K562 (cell line): ENCODE data around the gene KRR1. TPM values are rescaled to one million over a fixed set of nuclear protein-coding genes. Genes with fewer than 3 reads are reported as not detected.
A peak's percentile ranks its signal among the peaks of the same experiment; 100 is the strongest.

Experiments
- ATAC-seq: fragments of 200-7000 bp; cut with Tn5 transposase; 3 replicates; pipeline ENCODE4 v1.9.1; 2020; ENCODE audit warnings: moderate library complexity
- BruUV-seq: library from RNA; stranded (reverse); fragments of 400-500 nt; replicated peaks from 2 replicates; lab custom pipeline; 2021; lab: Mats Ljungman, UMichigan
- CTCF ChIA-PET: fragments of 300-600 bp; formaldehyde crosslinking; extraction: SDS; loops from one replicate; lab custom pipeline; 2021; ENCODE audit warnings: low intra/inter-chr PET ratio; lab: Yijun Ruan, JAX
- POLR2A ChIA-PET: fragments of 300-600, 350-650 bp; sonication (Branson Sonifier 250); formaldehyde crosslinking; extraction: SDS; loops from one replicate; lab custom pipeline; 2021; ENCODE audit warnings: antibody characterized with exemption, inconsistent platforms; lab: Yijun Ruan, JAX
- DNase-seq, 4 experiments: peaks; one replicate each; pipeline versions ENCODE4 v3.0.0 to v3.0.0-alpha.2; 2011 to 2018; ENCODE audit warnings: low spot score in 3 of 4, mixed read lengths in 3 of 4; ENCODE audit errors: extremely low read depth in 1 of 4
- FAIRE-seq: peaks from 2 replicates; lab custom pipeline; 2011; peaks lifted over from hg19 to GRCh38; lab: Jason Lieb, UNC
- H2AFZ ChIP-seq: 2 replicates; pipeline ENCODE4 v1.6.0; 2011; ENCODE audit warnings: low read depth, low read length, control low read depth, inconsistent platforms
- H3K27ac ChIP-seq: fragments of 200-600 bp; 3 replicates; pipeline ENCODE4 v1.8.0; 2011; ENCODE audit warnings: low read depth, mild to moderate bottlenecking, control low read depth, inconsistent platforms, low read length, moderate library complexity, mixed read lengths; ENCODE audit errors: extremely low read depth
- H3K27me3 ChIP-seq, 2 experiments: fragments of 300-600 bp in 1 of 2; 2 replicates in 1 of 2; 3 replicates in 1 of 2; pipeline versions ENCODE4 v1.6.0 to v1.8.0; 2011; ENCODE audit warnings: inconsistent platforms in 2 of 2, low read length in 2 of 2, mild to moderate bottlenecking in 1 of 2, mixed read lengths in 1 of 2, moderate library complexity in 1 of 2; ENCODE audit not compliant: control insufficient read depth in 2 of 2, insufficient read depth in 2 of 2
- H3K36me3 ChIP-seq: fragments of 300-600 bp; 3 replicates; pipeline ENCODE4 v1.8.0; 2011; ENCODE audit warnings: mild to moderate bottlenecking, low read length, inconsistent platforms; ENCODE audit not compliant: control insufficient read depth, insufficient read depth
- H3K4me1 ChIP-seq, 2 experiments: fragments of 200-600 bp in 1 of 2; replicated peaks in 1 of 2; 2 replicates in 1 of 2; 3 replicates in 1 of 2; pipeline versions ENCODE4 v1.5.1 to v1.8.0; 2011; ENCODE audit warnings: inconsistent platforms in 2 of 2, low read length in 2 of 2, mild to moderate bottlenecking in 1 of 2, mixed read lengths in 1 of 2, moderate library complexity in 1 of 2; ENCODE audit not compliant: control insufficient read depth in 2 of 2, insufficient read depth in 2 of 2
- H3K4me2 ChIP-seq: 2 replicates; pipeline ENCODE4 v1.6.1; 2011; ENCODE audit warnings: low read length, control low read depth, inconsistent platforms, mixed read lengths; ENCODE audit not compliant: insufficient read depth
- H3K4me3 ChIP-seq: fragments of 200-600 bp; sonication (generic), shearing (Covaris generic); 2 replicates; pipeline ENCODE4 v1.5.1; 2016; ENCODE audit warnings: control low read depth, inconsistent platforms
- H3K79me2 ChIP-seq: fragments of 200-600 bp; 3 replicates; pipeline ENCODE4 v1.8.0; 2011; ENCODE audit warnings: low read length, inconsistent platforms; ENCODE audit not compliant: control insufficient read depth, insufficient read depth
- H3K9ac ChIP-seq, 2 experiments: 2 replicates each; pipeline versions ENCODE4 v1.6.0 to v1.6.1; 2011; ENCODE audit warnings: low read depth in 2 of 2, low read length in 2 of 2, control low read depth in 1 of 2, inconsistent platforms in 1 of 2, mild to moderate bottlenecking in 1 of 2, mixed read lengths in 1 of 2; ENCODE audit not compliant: insufficient read depth in 1 of 2
- H3K9me1 ChIP-seq: one replicate; pipeline ENCODE4 v1.6.0; 2011; ENCODE audit warnings: inconsistent platforms, mild to moderate bottlenecking, low read length, moderate library complexity; ENCODE audit not compliant: control insufficient read depth, insufficient read depth
- H3K9me3 ChIP-seq: replicated peaks from 2 replicates; pipeline ENCODE4 v1.5.1; 2011; ENCODE audit warnings: low read depth, low read length, inconsistent platforms; ENCODE audit not compliant: control insufficient read depth, insufficient read depth
- H4K20me1 ChIP-seq: replicated peaks from 2 replicates; pipeline ENCODE4 v1.6.1; 2011; ENCODE audit warnings: low read length, inconsistent platforms, mixed read lengths; ENCODE audit not compliant: control insufficient read depth, insufficient read depth
- ATF1 ChIP-seq, 2 experiments: fragments of 450-650 bp in 1 of 2; IDR thresholded peaks; 2 replicates each; pipeline ENCODE4 v1.6.1; 2016; ENCODE audit warnings: missing compliant biosample characterization in 1 of 2, missing genetic modification characterization in 1 of 2
- ATF7 ChIP-seq: fragments of 450-650 bp; IDR thresholded peaks from 2 replicates; pipeline ENCODE4 v1.7.1; 2014; ENCODE audit warnings: mild to moderate bottlenecking, moderate library complexity
- CEBPB ChIP-seq: fragments of 450-650 bp; IDR thresholded peaks from 2 replicates; pipeline ENCODE4 v1.6.1; 2016; ENCODE audit warnings: missing genetic modification characterization, missing compliant biosample characterization
- FOSL1 ChIP-seq: fragments of 200-800 bp; sonication (Bioruptor generic); conservative IDR thresholded peaks from 2 replicates; pipeline ENCODE4 v1.6.1; 2016; ENCODE audit warnings: missing genetic modification characterization, missing compliant biosample characterization
- GMEB1 ChIP-seq: fragments of 250-450 bp; sonication (Bioruptor Pico); IDR thresholded peaks from 2 replicates; pipeline ENCODE4 v1.4.0; 2020; ENCODE audit warnings: mild to moderate bottlenecking
- HDAC1 ChIP-seq, 2 experiments: fragments of 450-650 bp; IDR thresholded peaks; 2 replicates each; pipeline ENCODE4 v1.6.1; 2016 to 2017; ENCODE audit warnings: inconsistent platforms in 1 of 2, mild to moderate bottlenecking in 1 of 2, moderate library complexity in 1 of 2
- HDAC3 ChIP-seq: fragments of 450-650 bp; IDR thresholded peaks from 2 replicates; pipeline ENCODE4 v1.6.1; 2018; ENCODE audit warnings: borderline replicate concordance, mild to moderate bottlenecking, moderate library complexity; ENCODE audit not compliant: partially characterized antibody
- JUN ChIP-seq, 2 experiments: sonication (generic) in 1 of 2; formaldehyde crosslinking in 1 of 2; IDR thresholded peaks; 2 replicates each; pipeline versions ENCODE4 v1.6.1 to v1.8.0; 2012 to 2022; ENCODE audit warnings: borderline replicate concordance in 2 of 2, mild to moderate bottlenecking in 2 of 2, improper control_type of control experiment in 1 of 2, low read depth in 1 of 2, low read length in 1 of 2, missing genetic modification reagents in 1 of 2
- POLR2H ChIP-seq: IDR thresholded peaks from 2 replicates; pipeline ENCODE4 v1.6.1; 2016; ENCODE audit warnings: missing genetic modification characterization, low read depth, mild to moderate bottlenecking, control low read depth, missing compliant biosample characterization, moderate library complexity
- SRF ChIP-seq, 2 experiments: fragments of 250-450, 450-650 bp in 1 of 2; sonication (Bioruptor Pico) in 1 of 2; sonication (generic) in 1 of 2; formaldehyde crosslinking; IDR thresholded peaks; 2 replicates each; pipeline versions ENCODE4 v1.5.0 to v1.5.1; 2020 to 2022; ENCODE audit warnings: mild to moderate bottlenecking in 1 of 2, missing genetic modification reagents in 1 of 2
- TAF15 ChIP-seq: fragments of 200-400 bp; formaldehyde crosslinking; IDR thresholded peaks from 2 replicates; pipeline ENCODE4 v1.6.1; 2017; ENCODE audit warnings: mild to moderate bottlenecking, low read depth, low read length, moderate library complexity
- ZNF639 ChIP-seq, 2 experiments: fragments of 200-800 bp in 1 of 2; sonication (Bioruptor generic) in 1 of 2; sonication (generic) in 1 of 2; formaldehyde crosslinking in 1 of 2; IDR thresholded peaks in 1 of 2; conservative IDR thresholded peaks in 1 of 2; 2 replicates each; pipeline versions ENCODE4 v1.5.0 to v1.6.1; 2016 to 2020; ENCODE audit warnings: missing compliant biosample characterization in 1 of 2, missing genetic modification characterization in 1 of 2, missing genetic modification reagents in 1 of 2
- ZNF764 ChIP-seq: fragments of 250-450 bp; sonication (Bioruptor Pico); IDR thresholded peaks from 2 replicates; pipeline ENCODE4 v1.4.0; 2020; ENCODE audit warnings: low read depth, mild to moderate bottlenecking, moderate library complexity
- WGBS: fragments of 100-300 bp; shearing (Covaris generic); methylation state at CpG from one replicate; pipeline ENCODE4 v1.1.6; 2016; ENCODE audit warnings: low coverage, mixed read lengths; ENCODE audit not compliant: insufficient coverage; ENCODE audit errors: missing lambda C conversion rate; 5-methylcytosine and 5-hydroxymethylcytosine counted together
- in situ Hi-C: fragments of 300-500 bp; cut with MboI; formaldehyde crosslinking; loops from 4 replicates; pipeline ENCODE4 v1.15.0; 2018; ENCODE audit warnings: inconsistent platforms, mixed read lengths
- intact Hi-C: fragments of 100-400 bp; cut with micrococcal nuclease; formaldehyde crosslinking; loops from 2 replicates; pipeline ENCODE4 v1.14.2; 2022
- polyA plus RNA-seq, 8 experiments: library from polyadenylated mRNA; depleted of rRNA in 4 of 8; stranded (reverse) in 5 of 8; unstranded in 3 of 8; fragments of >200 nt; fragmentation: Nextera tagmentation in 2 of 8; fragmentation: Illumina TruSeq in 1 of 8; extraction: Ambion mirVana in 2 of 8; extraction: Trizol in 1 of 8; gene quantifications; 2 replicates each; pipeline versions ENCODE4 v1.2.1 to v1.2.3, GENCODE V29; 2011 to 2014; ENCODE audit warnings: inconsistent platforms in 1 of 8, missing spikeins in 1 of 8
- total RNA-seq, 7 experiments: library from RNA; depleted of rRNA in 6 of 7; stranded (reverse); fragments of >200 nt in 6 of 7; fragmentation: Illumina TruSeq in 2 of 7; extraction: Trizol in 2 of 7; gene quantifications; 2 replicates each; pipeline versions ENCODE4 v1.2.1 to v1.2.3, GENCODE V29; 2011 to 2021; ENCODE audit warnings: low replicate concordance in 1 of 7
- TF ChIP-seq, protein P1 (sequence below): fragments of 150-350 bp; conservative IDR thresholded peaks from 2 replicates; pipeline ENCODE4 v1.6.1; 2014; ENCODE audit warnings: low read length

The KRR1 gene
- total and polyA plus RNA-seq, 9 of the 15 experiments (the other 6 are each of a cell fraction or from before 2014, with no cell fraction given), result 42.6 to 102 (median 61.0) TPM

- H3K27me3 ChIP-seq, result no peaks in the 10 kb centered on the region
- peaks cover 0 to 6% of the 10 kb centered on the region in 2 experiments; a peak in 4 of 5 replicates for H3K4me1 ChIP-seq
- 31% methylated on average over 8 of the region's 8 CpGs for WGBS
- H3K27ac ChIP-seq, result peak within 1 kb of the TSS; percentile 61; the same call in 2 of the 3 replicates
- no peaks in the 10 kb centered on the region for H3K79me2 ChIP-seq
- FAIRE-seq (no peak), ATAC-seq (peak; percentile 73), DNase-seq (peak in 2 of 4 experiments; percentile 13 to 24)
- H3K9ac ChIP-seq, result peak within 1 kb of the TSS in 1 of 2 experiments; percentile 37; a peak in 2 of 4 replicates
- peak within 1 kb of the TSS; percentile 80 for H2AFZ ChIP-seq
- ChIA-PET CTCF (no interaction called here), POLR2A (interaction anchor here (0.6 kb wide), 1 partner anchor 1479 kb away, joined by 3 read pairs; no protein-coding TSS in a partner anchor)
- BruUV-seq, result no TSS peak
- no peaks in the 10 kb centered on the region for H3K36me3 ChIP-seq
- no peak within 1 kb of the TSS for H3K4me3 ChIP-seq
- H3K4me2 ChIP-seq, result peak within 1 kb of the TSS; percentile 59
- in situ Hi-C loops, result loop anchor here (10.0 kb wide), 1 partner anchor 146 kb away; the partner anchor contains the start of genes CAPS2 and GLIPR1L1
- no peaks in the 10 kb centered on the region for H3K9me1 ChIP-seq
- intact Hi-C loops, result loop anchor here (5.0 to 10.0 kb wide), 3 partner anchors 148 to 974 kb away; partner anchors contain the start of genes BBS10, CAPS2 and GLIPR1L1
- no peaks in the 10 kb centered on the region for H4K20me1 ChIP-seq
- no peaks in the 10 kb centered on the region for H3K9me3 ChIP-seq
- TF ChIP-seq ATF7, result 0 out of 2 replicates have a peak, but pooled peaks have one; percentile 32
- peak; percentile 67 for TF ChIP-seq FOSL1 (tag)
- 0 out of 4 replicates have a peak, but pooled peaks of 1 of the 2 experiments have one; percentile 25 for TF ChIP-seq ZNF639 (CRISPR knock-in tag; conservative IDR thresholded peaks at IDR 0.05 in 1 of 2, IDR thresholded peaks at IDR 0.05 in 1 of 2)
- TF ChIP-seq GMEB1, result no peak
- TF ChIP-seq HDAC3, result no peak
- peak in 1 of 2 experiments; percentile 79; a peak in 1 of 4 replicates for TF ChIP-seq SRF (CRISPR knock-in tag; IDR thresholded peaks at IDR 0.05)
- peak; percentile 49; the same call in 1 of the 2 replicates for TF ChIP-seq POLR2H (tag)
- 0 out of 2 replicates have a peak, but pooled peaks have one; percentile 17 for TF ChIP-seq JUN (IDR thresholded peaks at IDR 0.05; ENCODE audit: borderline replicate concordance, low read depth, low read length)
- TF ChIP-seq JUN (CRISPR knock-in tag; IDR thresholded peaks at IDR 0.05; ENCODE audit: borderline replicate concordance), result no peak
- TF ChIP-seq ATF1 (CRISPR knock-in tag; IDR thresholded peaks at IDR 0.05), result no peak
- TF ChIP-seq ATF1 (tag; IDR thresholded peaks at IDR 0.05), result peak; percentile 62
- no peak for TF ChIP-seq TAF15
- no peak for TF ChIP-seq ZNF764
- peak; percentile 91 for TF ChIP-seq CEBPB (tag)
- no peak for TF ChIP-seq HDAC1 (IDR thresholded peaks at IDR 0.05)
- TF ChIP-seq, protein P1, sequence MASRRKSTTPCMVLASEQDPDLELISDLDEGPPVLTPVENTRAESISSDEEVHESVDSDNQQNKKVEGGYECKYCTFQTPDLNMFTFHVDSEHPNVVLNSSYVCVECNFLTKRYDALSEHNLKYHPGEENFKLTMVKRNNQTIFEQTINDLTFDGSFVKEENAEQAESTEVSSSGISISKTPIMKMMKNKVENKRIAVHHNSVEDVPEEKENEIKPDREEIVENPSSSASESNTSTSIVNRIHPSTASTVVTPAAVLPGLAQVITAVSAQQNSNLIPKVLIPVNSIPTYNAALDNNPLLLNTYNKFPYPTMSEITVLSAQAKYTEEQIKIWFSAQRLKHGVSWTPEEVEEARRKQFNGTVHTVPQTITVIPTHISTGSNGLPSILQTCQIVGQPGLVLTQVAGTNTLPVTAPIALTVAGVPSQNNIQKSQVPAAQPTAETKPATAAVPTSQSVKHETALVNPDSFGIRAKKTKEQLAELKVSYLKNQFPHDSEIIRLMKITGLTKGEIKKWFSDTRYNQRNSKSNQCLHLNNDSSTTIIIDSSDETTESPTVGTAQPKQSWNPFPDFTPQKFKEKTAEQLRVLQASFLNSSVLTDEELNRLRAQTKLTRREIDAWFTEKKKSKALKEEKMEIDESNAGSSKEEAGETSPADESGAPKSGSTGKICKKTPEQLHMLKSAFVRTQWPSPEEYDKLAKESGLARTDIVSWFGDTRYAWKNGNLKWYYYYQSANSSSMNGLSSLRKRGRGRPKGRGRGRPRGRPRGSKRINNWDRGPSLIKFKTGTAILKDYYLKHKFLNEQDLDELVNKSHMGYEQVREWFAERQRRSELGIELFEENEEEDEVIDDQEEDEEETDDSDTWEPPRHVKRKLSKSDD, result no peak
These were observed 30.9 kb downstream of the KRR1 start, which contains the start of gene GLIPR1 for GRCh38 chr12:75480469-75480949. TSS of gene GLIPR1 (plus strand) at chr12:75480755. CDS start at chr12:75480881, 126 bp downstream.
